Left renal pelvis (tissue), 4 donors: ENCODE measurements around the gene SPAG6. TPM values are rescaled to one million over a fixed set of nuclear protein-coding genes. Genes with fewer than 3 reads are reported as not detected.
"Not testable (repeated sequence)": the region's sequence is repeated elsewhere in the genome, so short reads cannot be mapped to it uniquely, and the experiment has no call there.

Experiments
- DNase-seq, 4 donors: peaks; one replicate each; pipeline ENCODE4 v3.0.0-alpha.2; 2013; ENCODE audit warnings: low read depth in 4 of 4, low spot score in 3 of 4
- polyA plus RNA-seq, 4 donors: library from polyadenylated mRNA; unstranded; fragments of 120-200 nt; gene quantifications; one replicate each; pipeline ENCODE4 v1.2.1, GENCODE V29; 2013; ENCODE audit not compliant: insufficient read length in 4 of 4

The SPAG6 gene
- 1 to 10 TPM in 2 of 4 donors, under 1 TPM in 2; 0.29 to 1.4 (median 1.0) TPM for polyA plus RNA-seq

DNA sequence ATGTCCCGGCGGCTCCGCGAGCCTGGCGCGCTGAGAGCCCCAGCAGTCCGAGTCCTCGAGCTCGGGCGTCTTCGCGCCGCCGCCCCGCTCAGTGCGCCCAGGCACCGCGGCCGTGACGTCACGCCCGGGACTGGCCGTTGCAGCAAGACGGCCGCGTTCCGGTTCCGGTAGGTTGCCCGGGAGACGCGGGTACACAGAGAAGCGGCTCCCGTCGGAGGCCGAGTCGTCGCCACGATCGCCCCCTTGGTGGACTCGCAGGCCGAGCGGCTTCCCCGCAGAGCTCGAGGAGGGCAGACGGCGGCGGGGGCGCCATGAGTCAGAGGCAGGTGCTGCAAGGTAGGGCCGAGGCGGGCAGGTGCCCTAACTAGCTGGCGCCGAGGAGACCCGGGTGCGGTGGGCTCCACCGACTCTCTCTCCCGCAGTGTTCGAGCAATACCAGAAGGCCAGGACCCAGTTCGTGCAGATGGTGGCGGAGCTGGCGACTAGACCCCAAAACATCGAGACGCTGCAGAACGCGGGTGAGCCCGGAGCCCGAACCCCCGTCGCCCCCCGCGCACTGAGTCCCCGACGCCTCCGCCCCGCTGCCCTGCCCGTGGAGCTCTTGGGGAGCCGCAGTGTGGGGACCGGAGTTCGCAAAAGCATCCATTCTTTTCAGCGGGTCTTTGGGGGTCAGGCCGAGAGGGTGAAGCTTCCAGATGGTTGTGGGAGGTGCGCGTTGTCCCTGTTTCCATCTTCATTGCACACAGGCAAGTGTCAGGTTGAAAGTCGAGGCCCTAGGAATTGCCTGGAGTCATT lies at the start of gene SPAG6:
Gene SPAG6 (plus strand): TSS at position 196 of the 795 bp plus-strand sequence. CDS start 116 bp downstream, at position 312.
- DNase-seq, result no peak

- DNase-seq, result no peak
These were observed 44.1 kb upstream of the SPAG6 start for GRCh38 chr10:22301193-22301592.

- DNase-seq, result no peak
These were observed 41.8 kb upstream of the SPAG6 start for GRCh38 chr10:22303461-22303860.

DNA sequence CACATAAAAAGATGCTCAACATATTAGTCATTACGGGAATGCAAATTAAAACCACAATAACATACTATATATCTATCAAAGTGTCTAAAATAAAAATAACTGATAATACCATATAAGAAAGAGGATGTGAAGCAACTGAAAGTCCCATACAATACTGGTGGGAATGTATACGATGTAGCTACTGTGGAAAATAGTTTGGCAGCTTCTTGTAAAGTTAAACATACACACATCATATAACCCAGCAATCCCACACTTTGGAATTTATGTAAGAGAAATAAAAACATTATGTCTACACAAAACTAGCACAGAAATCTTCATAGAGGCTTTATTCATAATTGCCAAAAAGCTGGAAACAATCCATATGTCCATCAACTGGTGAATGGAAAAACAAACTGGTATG lies 39.6 kb upstream of the SPAG6 start:
- DNase-seq, result no peak

DNA sequence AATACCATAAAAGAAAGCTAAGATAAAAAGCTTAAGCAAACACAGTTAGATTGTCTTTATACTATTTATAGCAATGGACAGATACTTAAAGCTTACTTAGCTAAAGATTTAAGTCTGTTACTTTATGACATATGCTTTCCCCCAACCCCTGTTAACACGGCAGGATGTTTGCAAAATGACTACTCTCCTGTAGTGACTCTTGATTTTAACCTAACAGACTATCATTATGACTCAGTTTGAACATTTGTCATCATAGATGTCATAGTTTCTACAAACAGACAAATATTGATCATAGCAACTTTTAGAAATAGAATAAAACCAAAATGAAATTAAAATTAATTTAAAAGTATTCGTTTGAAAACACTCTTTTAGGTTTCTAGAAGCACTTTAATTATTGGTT lies 36.9 kb upstream of the SPAG6 start:
- DNase-seq, result no peak

GRCh38 chr10:22309180-22310000 lies 35.9 kb upstream of the SPAG6 start:
- no peak for DNase-seq

DNA sequence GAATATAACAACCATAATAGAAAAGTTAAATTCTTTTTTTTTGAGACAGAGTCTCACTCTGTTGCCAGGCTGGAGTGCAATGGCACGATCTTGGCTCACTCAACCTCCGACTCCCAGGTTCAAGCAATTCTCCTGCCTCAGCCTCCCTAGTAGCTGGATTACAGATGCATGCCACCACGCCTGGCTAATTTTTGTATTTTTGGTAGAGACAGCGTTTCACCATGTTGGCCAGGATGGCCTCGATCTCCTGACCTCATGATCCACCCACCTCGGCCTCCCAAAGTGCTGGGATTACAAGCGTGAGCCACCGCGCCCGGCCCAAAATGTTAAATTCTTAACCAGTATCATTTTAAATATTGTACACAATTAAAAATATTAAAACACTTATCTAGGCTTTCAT lies 35.3 kb upstream of the SPAG6 start:
- not testable (repeated sequence) for DNase-seq

GRCh38 chr10:22310928-22311327 lies 34.4 kb upstream of the SPAG6 start:
- no peak for DNase-seq

DNA sequence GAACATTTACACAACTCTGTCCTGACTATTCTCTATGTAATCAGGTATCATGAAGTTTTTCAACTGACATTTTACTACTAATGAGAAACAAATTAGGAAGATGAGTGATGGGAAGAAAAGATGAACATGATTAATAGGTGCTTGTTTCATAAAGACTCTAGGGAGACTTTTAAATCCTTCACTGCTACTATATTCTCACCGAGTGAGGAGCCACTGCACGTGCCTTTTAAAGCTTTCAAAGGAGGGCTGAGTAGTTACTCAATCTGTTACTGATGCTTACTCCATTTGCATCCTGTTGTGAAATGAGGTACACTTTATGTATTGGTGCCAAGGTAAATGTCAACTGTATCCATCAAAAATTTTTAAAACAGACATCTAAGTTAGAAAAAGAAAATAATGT lies 30.4 kb upstream of the SPAG6 start:
- DNase-seq, result no peak

- no peak for DNase-seq
These were observed 29.6 kb upstream of the SPAG6 start for GRCh38 chr10:22315455-22316285.

DNA sequence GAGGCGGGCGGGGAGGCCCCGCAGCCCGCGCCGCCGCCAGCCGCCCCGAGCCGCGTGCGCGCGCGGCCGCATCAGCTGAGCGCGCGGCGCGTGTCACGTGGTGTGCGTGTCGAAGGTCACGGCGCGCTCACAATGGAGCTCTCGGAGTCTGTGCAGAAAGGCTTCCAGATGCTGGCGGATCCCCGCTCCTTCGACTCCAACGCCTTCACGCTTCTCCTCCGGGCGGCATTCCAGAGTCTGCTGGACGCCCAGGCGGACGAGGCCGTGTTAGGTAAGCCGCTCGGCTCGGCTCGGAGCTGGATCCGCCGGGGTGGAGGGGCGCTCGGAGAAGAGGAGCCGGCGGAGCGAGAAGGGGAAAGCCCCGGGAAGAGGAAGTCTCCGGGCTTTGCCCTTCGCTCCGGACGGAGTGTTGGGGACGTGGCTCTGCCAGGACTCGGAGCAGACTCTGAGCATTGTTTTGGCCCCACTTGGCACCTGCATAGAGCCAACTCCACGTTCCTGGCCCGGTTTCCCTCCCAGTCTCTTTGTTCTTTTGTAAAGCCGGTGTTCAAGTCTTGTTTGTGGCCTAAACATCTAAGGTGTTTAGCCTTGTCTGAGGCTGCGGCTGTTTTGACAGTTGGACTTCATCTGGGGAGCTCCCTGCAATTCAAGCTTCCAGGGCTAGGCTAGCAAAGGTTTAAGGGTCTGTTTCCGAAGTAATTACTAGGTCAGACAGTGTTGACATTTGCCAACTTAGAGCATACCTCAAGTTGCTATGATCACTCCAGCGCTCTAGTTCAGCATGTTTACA lies 28.8 kb upstream of the SPAG6 start, which contains the start of gene COMMD3:
Gene COMMD3 (plus strand): TSS at position 103 of the 790 bp plus-strand sequence. CDS start 30 bp downstream, at position 133.
- peak in 2 of 4 donors; percentile 84 to 89 for DNase-seq

DNA sequence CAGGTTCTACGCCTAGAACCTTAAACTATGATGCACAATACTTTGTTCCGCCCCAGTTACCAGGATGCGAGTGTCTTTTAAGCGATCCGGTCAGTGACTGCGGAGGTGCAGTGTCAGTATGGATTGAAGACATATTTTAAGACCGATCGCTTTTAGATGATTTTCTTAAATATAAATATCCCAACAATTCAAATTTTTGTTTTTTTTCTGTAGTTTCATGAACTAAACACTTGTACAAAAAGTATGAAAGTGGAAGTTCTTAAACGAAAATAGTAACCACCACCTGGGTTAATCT lies 28.3 kb upstream of the SPAG6 start:
- DNase-seq, result no peak

DNA sequence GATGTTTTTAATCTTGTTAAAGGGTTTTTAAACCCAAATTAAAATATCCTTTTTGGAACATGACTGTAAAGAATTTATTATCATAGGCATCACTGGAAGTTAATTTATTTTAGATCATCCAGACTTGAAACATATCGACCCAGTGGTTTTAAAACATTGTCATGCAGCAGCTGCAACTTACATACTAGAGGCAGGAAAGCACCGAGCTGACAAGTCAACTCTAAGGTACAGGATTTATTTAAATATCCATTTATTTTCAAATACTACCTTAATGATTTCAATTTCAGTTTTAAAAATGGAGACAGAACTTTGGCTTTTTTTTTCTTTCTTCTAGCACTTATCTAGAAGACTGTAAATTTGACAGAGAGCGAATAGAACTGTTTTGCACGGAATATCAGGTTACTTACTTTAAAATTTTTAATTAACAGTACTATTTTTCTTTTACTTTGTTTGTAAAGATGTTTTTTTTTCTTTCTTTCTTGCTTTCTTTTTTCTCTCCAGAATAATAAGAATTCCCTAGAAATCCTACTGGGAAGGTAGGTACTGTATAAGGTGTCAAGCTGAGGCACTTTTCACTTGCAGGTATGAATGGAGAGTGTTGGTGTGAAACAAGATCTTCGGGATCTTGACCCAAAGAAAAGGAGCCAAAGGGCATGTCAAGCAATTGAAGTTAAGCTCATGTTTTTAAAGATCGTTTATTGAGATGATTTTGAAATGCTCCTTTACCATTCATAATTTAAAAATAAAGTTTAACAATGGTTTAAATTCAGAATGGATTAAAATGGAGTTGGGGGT lies 27.3 kb upstream of the SPAG6 start:
- DNase-seq, result no peak

- DNase-seq, result no peak
These were observed 26.5 kb upstream of the SPAG6 start for GRCh38 chr10:22318772-22319171.

DNA sequence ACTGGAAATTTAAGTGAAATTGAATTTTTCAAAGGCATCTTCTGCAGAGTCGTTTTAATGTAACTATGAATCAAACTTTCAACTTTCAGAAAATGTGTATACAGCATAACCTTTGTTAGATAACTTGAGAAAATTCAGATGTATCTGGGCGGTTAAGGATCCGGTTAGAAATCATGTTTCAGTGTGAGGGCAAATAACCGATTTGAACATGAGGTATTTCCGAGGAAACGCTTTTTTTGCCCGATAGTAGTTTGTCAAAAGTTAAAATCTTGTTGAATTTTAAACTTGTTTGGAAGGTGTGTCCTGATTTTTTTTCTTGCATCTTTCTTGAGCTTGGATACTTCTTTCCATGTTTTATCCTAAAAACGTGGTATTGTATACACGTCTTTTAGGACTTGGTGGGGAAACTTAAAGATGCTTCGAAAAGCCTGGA lies 25.7 kb upstream of the SPAG6 start:
- DNase-seq, result no peak

GRCh38 chr10:22319980-22320558 lies 25.2 kb upstream of the SPAG6 start:
- DNase-seq, result no peak

DNA sequence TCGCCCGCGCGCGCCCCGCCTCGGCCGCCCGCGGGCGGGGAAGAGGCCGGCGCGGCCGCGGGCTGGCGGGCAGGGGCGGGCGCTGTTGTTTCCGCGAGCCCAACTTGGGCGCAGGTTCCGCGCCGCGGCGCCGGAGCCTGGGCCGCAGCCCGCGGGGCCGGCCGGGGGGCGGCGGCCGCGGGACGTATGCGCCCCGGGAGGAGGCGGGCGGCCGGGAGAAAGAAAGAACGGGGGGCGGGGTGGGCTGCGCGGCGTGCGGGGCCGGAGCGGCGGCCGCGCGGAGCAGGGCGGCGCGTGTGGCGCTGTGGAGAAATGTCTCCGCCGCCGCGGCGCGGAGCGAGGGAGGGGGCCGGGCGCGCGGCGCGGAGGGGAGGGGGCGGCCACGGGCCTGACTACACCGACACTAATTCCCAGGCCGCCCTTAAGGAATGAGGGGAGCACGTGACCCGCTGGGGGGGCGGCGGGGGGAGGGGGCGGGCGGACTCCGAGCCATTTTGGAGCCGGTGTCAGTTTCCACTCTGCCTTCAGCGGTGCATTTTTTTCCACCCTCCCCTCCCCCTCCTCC lies 24.6 kb upstream of the SPAG6 start, which contains the start of gene BMI1:
Gene BMI1 (plus strand): TSS at position 509 of the 565 bp plus-strand sequence. CDS start 5,351 bp downstream, outside the sequence.
- DNase-seq, result no peak

DNA sequence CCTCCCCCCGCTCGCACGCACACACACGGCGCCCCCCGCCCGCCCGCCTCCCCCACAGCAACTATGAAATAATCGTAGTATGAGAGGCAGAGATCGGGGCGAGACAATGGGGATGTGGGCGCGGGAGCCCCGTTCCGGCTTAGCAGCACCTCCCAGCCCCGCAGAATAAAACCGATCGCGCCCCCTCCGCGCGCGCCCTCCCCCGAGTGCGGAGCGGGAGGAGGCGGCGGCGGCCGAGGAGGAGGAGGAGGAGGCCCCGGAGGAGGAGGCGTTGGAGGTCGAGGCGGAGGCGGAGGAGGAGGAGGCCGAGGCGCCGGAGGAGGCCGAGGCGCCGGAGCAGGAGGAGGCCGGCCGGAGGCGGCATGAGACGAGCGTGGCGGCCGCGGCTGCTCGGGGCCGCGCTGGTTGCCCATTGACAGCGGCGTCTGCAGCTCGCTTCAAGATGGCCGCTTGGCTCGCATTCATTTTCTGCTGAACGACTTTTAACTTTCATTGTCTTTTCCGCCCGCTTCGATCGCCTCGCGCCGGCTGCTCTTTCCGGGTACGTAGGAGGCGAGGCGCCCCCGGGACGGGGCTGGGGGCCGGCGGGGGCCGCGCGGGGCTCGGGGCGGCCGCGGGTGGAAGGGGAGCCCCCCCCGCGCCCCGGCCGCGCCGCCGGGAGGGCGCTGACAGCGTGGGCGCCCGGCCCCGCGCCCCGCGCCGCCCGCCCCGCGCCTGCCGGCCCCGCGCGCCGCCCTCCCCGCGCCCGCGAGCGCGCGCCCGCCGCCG lies 24.0 kb upstream of the SPAG6 start:
- no peak for DNase-seq
